Skin epidermis (tissue), 12 donors: ENCODE results near the gene VILL.
"Not testable (repeated sequence)": the region's sequence is repeated elsewhere in the genome, so short reads cannot be mapped to it uniquely, and the experiment has no call there.

Source experiments
- H3K27ac ChIP-seq, 21 experiments: fragments of 200-600 bp; sonication (generic) in 11 of 21; one replicate each; pipeline ENCODE4 v1.5.0; 2020; ENCODE audit warnings: mild to moderate bottlenecking in 3 of 21, inconsistent platforms in 2 of 21, moderate library complexity in 2 of 21
- H3K4me3 ChIP-seq, 7 experiments: fragments of 200-600 bp; sonication (generic) in 2 of 7; one replicate each; pipeline ENCODE4 v1.5.0; 2020; ENCODE audit warnings: inconsistent platforms in 2 of 7, mild to moderate bottlenecking in 2 of 7, moderate library complexity in 1 of 7

Gene VILL

GRCh38 chr3:38027466-38028465, 37.2 kb downstream of the VILL start:
- H3K27ac ChIP-seq, result peak overlapping the region in 10 of 21 experiments; percentile 39 to 86 (median 77)
- peak overlapping the region in 1 of 7 experiments; percentile 49 for H3K4me3 ChIP-seq

DNA sequence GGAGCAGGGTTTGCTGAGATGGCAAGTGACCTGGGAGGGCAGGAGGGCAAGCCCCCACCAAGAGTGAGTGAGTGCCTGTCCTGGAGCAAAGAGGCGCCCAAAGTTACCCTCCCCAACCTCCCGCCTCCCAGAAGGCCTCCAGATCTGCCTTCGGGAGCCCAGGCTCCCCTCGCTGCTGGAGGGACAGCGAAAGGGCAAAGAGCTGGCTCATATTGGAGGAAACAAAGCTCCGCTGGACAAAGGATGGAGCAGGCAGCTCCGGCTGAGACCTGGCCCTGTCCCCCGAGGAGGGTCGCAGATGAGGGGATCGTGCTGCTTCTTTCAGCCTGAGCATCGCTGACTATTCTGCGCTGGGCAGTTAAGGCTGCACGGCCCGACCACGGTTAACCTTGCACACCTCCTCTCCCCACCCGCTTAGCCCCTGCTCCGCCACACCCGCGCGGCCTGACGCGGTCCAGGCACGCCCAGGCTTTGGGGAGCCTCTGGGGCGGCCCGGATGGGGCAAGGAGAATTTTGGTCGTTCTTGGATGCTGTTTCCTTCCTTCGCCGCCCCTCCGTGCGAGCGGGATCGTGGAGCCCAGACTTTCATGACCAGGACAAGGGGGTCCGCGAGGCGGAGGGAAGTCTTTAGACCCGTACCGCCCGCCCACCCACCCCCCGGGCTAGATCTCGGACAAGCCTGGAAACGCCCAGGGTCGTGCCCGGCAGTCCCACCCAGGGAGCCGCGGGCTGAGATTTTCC, 38.2 kb downstream of the VILL start:
- Histone ChIP-seq H3K27ac (peak overlapping the region in 20 of 21 experiments; percentile 38 to 93 (median 77)), H3K4me3 (peak overlapping the region; percentile 49 to 70 (median 57))

DNA sequence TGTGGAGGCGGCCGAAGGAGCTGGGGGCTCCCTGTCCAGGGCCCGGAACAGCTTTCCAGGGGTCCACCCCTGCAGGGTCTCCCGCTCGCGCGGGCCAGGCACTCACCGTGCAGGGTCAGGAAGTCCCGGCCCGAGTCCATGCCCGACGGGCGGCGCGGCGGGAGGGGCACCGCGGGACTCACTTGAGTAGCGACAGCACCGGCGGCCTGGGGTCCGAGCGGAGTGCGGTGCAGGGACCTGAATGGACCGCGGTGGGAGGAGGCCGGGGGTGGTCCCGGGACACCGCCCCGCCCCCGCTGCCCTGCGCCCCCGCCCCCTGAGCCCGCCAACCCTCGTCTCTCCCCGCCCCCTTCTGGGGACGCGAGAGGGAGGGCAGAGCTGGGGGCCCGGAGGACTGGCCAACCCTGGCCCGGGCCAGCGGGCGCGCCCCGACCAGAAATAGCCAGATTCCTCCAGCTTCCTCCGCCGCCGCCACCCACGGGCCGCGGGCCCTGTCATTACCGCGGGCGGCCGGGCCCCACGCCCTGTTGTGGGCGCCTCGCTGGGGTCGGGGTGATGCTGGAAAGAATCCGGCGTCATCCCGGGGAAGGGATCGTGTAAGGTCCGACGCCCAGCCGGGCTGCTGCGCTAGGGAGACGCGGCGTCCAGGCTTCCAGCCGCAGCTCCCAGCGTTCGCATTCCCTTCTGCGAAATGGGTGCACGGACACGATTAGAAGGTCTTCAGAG, 39.0 kb downstream of the VILL start, which contains the start of gene PLCD1:
Gene PLCD1 (minus strand): TSS at position 243 of the 726 bp plus-strand sequence. CDS start 103 bp downstream, at position 140.
- H3K4me3 ChIP-seq, result peak within 1 kb of the TSS; percentile 49 to 70 (median 57)
- peak within 1 kb of the TSS; percentile 38 to 93 (median 76) for H3K27ac ChIP-seq

DNA sequence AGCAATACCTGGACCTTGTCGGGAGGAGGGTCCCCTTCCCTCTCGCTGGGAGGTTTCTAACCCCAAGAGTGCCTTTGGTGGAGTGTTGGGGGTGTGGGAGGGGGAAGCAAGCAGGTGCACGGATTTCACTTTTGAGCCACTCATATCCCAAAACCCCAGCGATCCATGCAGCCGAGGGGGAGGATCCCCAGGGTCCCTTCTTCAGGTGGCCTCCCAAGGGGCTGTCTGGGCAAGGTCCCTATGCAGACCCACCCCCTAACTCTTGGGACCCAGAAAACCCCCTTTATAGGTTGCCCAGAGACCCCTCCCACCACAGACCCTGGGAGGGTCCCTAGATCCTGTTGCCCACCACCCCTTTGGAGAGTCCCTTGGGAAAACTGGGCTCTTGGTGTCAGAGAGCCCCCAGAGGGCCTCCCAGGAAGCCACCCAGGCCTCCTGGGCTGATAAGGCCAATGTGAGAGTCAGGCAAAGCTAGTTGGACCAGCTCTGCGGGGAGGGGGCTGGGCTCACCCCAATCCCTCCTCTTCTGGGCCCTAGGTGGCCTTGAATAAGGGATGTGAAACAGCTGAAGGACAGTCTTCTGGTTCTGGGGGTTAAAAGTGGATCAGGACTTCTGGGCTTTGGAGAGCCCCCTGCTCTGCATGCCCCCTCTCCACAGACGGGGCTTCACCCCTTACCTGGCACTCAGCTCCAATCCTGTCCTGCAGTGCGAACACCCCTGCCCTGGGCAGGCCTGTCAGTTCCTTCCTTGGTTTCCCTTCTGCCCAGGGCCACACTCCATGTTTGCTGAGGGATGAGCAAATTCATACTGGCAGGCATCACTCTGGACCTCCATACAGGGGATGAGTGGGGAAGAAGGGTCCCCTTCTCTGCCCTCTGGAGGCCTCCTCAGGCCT, 39.8 kb downstream of the VILL start:
- H3K4me3 ChIP-seq, result peak overlapping the region; percentile 49 to 70 (median 57)
- peak overlapping the region; percentile 38 to 93 (median 76) for H3K27ac ChIP-seq

DNA sequence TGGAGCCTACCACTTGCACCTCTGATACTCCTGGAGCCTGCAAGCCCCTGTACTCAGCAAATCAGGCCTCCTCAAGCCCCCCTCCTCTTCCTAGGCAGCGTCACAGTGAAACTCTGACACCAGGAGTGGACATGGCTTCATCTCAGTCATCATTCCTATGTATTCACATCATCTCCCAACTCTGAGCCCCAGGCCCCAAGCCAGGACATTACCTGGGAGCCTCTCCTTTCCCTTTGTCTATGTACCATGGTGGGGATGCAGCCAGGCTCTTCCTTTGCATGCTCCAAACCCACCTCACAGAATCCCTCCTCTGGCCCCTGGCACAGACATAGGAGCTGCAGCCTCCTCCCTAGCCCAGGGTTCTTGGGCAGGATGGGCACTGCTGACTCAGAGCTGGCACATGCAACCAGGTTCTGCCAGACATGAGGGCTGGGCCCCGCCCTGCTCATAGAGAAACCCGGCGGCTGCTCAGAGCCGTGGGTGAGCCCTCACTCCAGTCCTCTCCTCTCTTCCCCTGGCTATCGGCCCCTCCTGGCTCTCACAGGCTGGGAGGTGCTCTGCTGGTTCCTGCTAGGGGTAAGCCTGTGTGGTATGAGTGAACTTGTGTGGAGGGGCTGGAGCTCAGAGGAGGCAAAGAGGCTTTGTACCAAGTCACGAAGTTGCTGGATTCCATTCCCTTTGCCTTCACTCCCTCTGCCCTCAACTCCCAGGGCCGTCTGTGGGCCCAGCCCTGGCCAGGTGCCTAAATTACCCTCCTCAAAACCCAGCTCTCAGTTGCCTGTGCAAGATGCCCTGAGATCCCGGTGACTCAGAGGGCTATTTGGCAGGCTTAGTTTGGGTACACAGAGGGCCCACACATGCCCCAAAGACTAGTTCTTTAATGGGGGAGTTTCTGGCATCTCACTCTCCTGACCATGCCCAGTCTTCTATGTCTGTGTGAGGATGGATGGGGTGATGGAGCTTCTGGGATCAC, 40.7 kb downstream of the VILL start:
- peak overlapping the region in 19 of 21 experiments; percentile 53 to 93 (median 78) for H3K27ac ChIP-seq
- H3K4me3 ChIP-seq, result no peak overlapping the region

- H3K27ac ChIP-seq, result peak overlapping the region in 4 of 21 experiments; percentile 76 to 93 (median 84)
Observed at GRCh38 chr3:38032328-38032865, 41.8 kb downstream of the VILL start.

DNA sequence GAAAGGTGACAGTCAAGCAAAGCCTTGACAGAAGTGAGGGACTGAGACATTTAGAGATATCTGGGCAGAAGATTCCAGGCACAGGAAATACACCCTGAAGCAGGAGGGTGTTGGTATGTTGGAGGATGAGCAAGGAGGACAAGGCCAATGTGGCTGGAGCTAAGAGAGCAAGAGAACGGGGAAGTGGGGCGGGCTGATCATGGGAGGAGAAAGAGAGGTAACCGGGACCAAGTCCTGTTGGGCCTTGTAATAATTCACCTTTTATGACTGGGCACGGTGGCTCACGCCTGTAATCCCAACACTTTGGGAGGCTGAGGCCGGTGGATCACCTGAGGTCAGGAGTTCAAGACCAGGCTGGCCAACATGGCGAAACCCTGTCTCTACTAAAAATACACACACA, 43.0 kb downstream of the VILL start:
- H3K27ac ChIP-seq, H3K4me3 ChIP-seq: not testable (repeated sequence)

More at GRCh38 chr3:38032328-38032865, 41.8 kb downstream of the VILL start:
- no peak overlapping the region for H3K4me3 ChIP-seq

DNA sequence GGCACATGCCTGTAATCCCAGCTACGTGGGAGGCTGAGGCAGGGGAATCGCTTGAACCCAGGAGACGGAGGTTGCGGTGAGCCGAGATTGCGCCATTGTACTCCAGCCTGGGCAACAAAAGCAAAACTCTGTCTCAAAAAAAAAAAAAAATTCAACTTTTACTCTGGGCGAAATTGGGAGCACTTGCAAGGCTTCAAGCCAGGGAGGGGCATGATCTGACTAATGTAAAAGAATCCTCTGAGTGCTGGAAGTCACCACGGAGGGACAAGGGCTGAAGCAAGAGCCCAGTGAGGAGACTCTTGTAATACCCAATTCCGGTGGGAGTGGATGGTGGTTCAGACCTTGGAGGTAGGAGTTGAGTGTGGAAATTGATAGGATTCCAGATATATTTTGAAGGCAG, 43.7 kb downstream of the VILL start:
- not testable (repeated sequence) for H3K4me3 ChIP-seq, H3K27ac ChIP-seq

DNA sequence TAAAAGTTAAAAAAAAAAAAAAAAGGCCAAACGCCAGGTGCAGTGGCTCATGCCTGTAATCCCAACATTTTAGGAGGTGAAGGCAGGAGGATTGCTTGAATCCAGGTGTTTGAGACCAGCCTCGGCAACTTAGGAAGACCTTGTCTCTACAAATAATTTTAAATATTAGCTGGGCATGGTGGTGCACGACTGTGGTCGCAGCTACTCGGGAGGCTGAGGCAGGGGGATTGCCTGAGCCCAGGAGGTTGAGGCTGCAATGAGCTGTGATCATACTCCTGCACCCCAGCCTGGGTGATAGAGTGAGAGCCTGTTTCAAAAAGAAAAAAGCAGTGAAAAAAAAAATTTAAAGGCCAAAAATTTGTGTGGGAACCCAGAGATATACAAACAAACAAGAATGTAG, 45.7 kb downstream of the VILL start:
- Histone ChIP-seq H3K4me3 (no peak overlapping the region), H3K27ac (no peak overlapping the region)

- Histone ChIP-seq H3K4me3 (no peak overlapping the region), H3K27ac (no peak overlapping the region)
Observed at GRCh38 chr3:38036906-38037305, 46.3 kb downstream of the VILL start.

- peak overlapping the region in 8 of 21 experiments; percentile 1 to 77 (median 46) for H3K27ac ChIP-seq
- H3K4me3 ChIP-seq, result peak overlapping the region in 1 of 7 experiments; percentile 26
Observed at GRCh38 chr3:38038447-38038911, 47.9 kb downstream of the VILL start.

DNA sequence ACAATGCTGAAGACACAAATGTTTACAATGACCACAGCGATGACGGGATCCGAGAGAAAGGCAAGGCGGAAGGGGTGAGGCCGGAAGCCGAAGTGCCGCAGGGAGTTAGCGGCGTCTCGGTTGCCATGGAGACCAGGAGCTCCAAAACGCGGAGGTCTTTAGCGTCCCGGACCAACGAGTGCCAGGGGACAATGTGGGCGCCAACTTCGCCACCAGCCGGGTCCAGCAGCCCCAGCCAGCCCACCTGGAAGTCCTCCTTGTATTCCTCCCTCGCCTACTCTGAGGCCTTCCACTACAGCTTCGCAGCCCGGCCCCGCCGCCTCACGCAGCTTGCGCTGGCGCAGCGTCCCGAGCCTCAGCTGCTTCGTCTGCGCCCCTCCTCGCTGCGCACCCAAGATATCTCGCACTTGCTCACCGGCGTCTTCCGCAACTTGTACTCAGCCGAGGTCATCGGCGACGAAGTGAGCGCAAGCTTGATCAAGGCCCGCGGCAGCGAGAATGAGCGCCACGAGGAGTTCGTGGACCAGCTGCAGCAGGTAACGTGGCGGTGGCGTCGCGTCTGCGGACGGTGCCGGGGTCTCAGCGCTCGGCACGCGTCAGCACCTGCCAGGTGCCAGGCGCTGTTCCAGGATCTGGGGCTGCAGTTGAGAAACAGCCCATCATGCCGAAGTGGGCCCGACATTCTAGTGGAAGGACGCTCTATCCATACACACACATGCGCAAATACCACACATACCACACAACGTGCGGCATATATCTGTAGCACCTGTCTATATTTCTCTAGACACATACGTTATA, 48.7 kb downstream of the VILL start, which contains the start of gene DLEC1:
Gene DLEC1 (plus strand): TSS at position 108 of the 798 bp plus-strand sequence. CDS start 18 bp downstream, at position 126.
- Histone ChIP-seq H3K27ac (peak within 1 kb of the TSS in 12 of 21 experiments; percentile 1 to 77 (median 40)), H3K4me3 (peak within 1 kb of the TSS; percentile 23 to 51 (median 34))

DNA sequence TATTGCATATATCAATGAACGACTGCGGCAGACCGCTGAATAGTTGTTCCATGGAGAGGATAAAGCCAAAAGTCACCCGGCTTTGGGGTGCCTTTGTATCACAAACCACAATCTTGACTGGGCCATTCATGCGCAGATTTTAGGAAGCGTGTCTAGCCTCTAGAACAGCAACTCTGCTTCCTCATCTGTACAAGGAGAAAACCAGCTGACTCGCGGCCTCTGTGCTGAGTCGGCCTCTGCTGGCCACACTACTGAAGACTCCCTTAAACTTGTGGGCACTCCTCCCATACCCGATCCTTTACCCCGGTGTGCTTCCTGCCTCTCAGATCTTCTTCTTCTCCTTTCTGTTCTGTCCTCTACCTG, 49.3 kb downstream of the VILL start:
- H3K4me3 ChIP-seq, result peak overlapping the region in 5 of 7 experiments; percentile 23 to 51 (median 43)
- peak overlapping the region in 4 of 21 experiments; percentile 2 to 72 (median 44) for H3K27ac ChIP-seq

DNA sequence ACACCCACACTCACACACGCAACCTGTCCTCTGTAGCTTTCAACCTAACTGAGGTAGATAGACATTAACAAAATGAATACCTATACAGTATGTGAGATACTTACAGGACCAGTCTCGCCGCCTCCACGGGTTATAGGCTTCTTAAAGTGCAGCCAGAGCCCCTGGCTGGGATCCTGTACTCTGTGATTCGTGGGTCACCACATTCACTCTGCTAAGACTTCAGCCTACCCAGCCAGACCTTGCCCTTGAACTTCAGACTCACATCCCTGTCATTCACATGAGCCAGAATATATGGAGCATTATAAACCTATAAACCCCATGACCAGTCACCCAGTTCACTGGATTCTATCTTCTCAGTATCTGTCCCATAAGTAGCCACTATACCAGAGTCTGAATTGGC, 49.8 kb downstream of the VILL start:
- Histone ChIP-seq H3K4me3 (no peak overlapping the region), H3K27ac (peak overlapping the region in 2 of 21 experiments; percentile 2 to 72)

DNA sequence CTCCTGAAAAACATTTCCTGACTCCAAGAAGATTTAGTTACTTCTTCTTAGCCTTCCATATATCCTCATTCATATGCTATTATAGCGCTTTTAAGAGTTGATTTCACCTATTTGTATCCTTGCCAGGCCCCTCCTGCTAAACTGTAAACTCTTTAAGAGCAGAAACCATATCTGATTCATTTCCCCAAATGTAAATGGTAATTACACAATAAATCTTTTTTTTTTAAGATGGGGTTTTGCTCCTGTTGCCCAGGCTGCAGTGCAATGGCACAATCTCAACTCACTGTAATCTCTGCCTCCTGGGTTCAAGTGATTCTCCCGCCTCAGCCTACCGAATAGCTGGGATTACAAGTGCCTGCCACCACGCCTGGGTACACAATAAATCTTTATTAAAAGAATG, 52.9 kb downstream of the VILL start:
- no peak overlapping the region for H3K27ac ChIP-seq
- H3K4me3 ChIP-seq, result no peak overlapping the region

- Histone ChIP-seq H3K27ac (no peak overlapping the region), H3K4me3 (no peak overlapping the region)
Observed at GRCh38 chr3:38046027-38046426, 55.4 kb downstream of the VILL start.
